ENCODE measurements around the gene CAV2.
A peak's percentile ranks its signal among the peaks of the same experiment; 100 is the strongest.

The CAV2 gene

DNA sequence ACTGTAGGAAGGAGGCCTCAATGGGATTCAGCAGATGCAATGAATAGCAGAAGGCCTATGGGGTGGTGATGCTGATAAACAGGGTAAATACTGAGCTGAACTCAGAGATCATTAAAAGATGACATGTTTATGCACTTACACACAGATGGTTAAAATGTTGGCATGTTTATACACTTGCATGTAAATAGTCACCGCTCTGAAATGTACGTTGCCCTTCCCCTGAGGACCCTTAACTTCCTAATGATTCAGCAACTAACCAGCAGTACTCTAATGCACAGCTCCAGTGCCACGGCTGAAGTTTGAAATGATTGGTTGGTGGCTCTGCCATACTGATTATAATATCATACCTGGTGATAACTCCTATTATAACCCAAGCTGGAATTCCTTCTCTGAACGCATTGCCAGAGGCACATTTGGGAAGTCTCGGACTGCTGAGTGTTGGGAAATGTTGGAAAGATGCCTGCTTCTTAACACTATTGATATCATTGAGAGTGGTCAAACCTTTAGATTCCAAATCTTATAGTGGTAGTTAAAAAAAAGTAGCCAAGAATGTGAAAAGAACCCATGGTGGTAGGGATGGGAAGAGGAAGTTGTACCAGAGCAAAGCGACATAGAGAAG, 21.6 kb downstream of the CAV2 start:
- Histone ChIP-seq H3K27ac (replicated peaks; ENCODE audit: low read length) (no peak overlapping the region), H2AFZ (ENCODE audit: low read length) (no peak overlapping the region), H3K18ac (ENCODE audit: low read length) (no peak overlapping the region), H2AK5ac (ENCODE audit: low read depth, low read length) (no peak overlapping the region), H3K36me3 (replicated peaks in 1 of 2; ENCODE audit: control insufficient read depth in 2 of 2, insufficient read depth in 2 of 2, low read length in 2 of 2) (no peaks in the 10 kb centered on the region), H2BK5ac (ENCODE audit: low read length) (no peak overlapping the region), H3K9ac (ENCODE audit: low read depth, low read length, poor library complexity) (no peak overlapping the region), H3K4ac (ENCODE audit: low read length) (no peak overlapping the region), H4K8ac (ENCODE audit: low read depth, low read length) (no peak overlapping the region), H3K9me3 (replicated peaks in 1 of 2; ENCODE audit: control insufficient read depth in 2 of 2, insufficient read depth in 1 of 2, low read depth in 1 of 2, low read length in 2 of 2) (no peaks in the 10 kb centered on the region), H3K4me1 (ENCODE audit: control insufficient read depth in 2 of 2, insufficient read depth in 1 of 2, low read depth in 1 of 2, low read length in 2 of 2) (peaks cover 6 to 10% of the 10 kb centered on the region in 2 donors), H3K4me3 (ENCODE audit: low read length in 2 of 2) (no peak overlapping the region), H2BK12ac (ENCODE audit: low read length) (no peak overlapping the region), H2BK15ac (ENCODE audit: low read length) (no peak overlapping the region), H4K91ac (ENCODE audit: low read depth, low read length, poor library complexity) (no peak overlapping the region), H3K23ac (ENCODE audit: low read depth, low read length, poor library complexity) (no peak overlapping the region), H3K79me1 (ENCODE audit: low read depth, low read length) (no peaks in the 10 kb centered on the region), H3K14ac (ENCODE audit: low read length) (no peak overlapping the region), H2BK120ac (ENCODE audit: low read depth, low read length) (no peak overlapping the region), H3K27me3 (ENCODE audit: control insufficient read depth in 3 of 3, insufficient read depth in 3 of 3, low read depth in 1 of 3, low read length in 3 of 3) (peaks cover 7 to 21% (median 13%) of the 10 kb centered on the region in 3 experiments), H3K4me2 (ENCODE audit: insufficient read depth, low read length, poor library complexity, severe bottlenecking) (no peak overlapping the region)
- no CpG with 5 or more reads among the region's 6 CpGs for WGBS, 2 donors (ENCODE audit: extremely low coverage in 2 of 2, insufficient read length in 2 of 2, insufficient replicate concordance in 1 of 2)
- DNase-seq (ENCODE audit: low spot score), result no peak

DNA sequence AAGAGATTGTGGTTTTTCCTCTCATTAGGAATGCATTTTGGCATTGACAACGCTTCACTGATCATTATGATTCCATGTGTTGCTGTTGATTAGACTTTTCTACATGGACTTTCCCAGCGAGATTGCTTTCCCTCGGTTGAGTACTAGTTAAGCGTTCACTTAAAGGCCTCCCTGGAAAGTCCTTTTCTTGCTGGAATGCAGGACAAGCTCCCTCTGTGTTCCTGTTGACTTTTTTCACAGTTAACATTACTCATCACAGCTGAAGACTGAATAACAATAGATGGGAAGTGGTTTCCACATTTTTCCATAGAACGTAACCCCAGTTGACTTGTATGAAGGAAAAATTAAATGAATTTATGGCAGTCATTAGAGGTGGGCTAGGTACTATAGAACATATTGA, 22.7 kb downstream of the CAV2 start:
- Histone ChIP-seq H3K4me3 (ENCODE audit: low read length in 2 of 2) (no peak overlapping the region), H2AFZ (ENCODE audit: low read length) (no peak overlapping the region)
- DNase-seq (ENCODE audit: low spot score), result no peak

DNA sequence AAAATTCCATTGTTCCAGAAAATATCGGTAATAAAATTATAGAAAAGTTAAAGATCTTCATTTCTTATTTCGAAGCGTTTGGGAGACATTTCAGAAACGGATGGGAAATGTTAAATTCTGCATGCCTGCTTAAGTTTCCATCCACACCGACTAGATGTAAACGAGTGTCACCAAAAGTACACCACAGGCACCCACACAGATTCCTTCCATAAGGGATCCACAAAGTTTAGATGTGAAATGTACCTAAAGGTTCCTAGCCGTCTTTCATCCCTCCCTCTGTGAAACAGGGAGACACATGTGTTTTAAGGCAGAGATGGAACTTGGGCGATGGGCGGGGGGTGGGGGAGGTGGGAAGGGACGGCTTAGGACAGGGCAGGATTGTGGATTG, 24.7 kb downstream of the CAV2 start:
- Histone ChIP-seq H2AK5ac (ENCODE audit: low read depth, low read length) (no peak overlapping the region), H3K18ac (ENCODE audit: low read length) (peak overlapping the region; percentile 1), H3K27ac (replicated peaks; ENCODE audit: low read length) (no peak overlapping the region), H2BK5ac (ENCODE audit: low read length) (no peak overlapping the region), H2AFZ (ENCODE audit: low read length) (peak overlapping the region; percentile 92), H2BK15ac (ENCODE audit: low read length) (no peak overlapping the region), H3K27me3 (ENCODE audit: control insufficient read depth in 3 of 3, insufficient read depth in 3 of 3, low read depth in 1 of 3, low read length in 3 of 3) (peaks cover 12 to 36% (median 27%) of the 10 kb centered on the region in 3 experiments), H3K9ac (ENCODE audit: low read depth, low read length, poor library complexity) (peak overlapping the region; percentile 30), H2BK12ac (ENCODE audit: low read length) (no peak overlapping the region), H4K91ac (ENCODE audit: low read depth, low read length, poor library complexity) (no peak overlapping the region), H3K79me1 (ENCODE audit: low read depth, low read length) (no peaks in the 10 kb centered on the region), H3K4me2 (ENCODE audit: insufficient read depth, low read length, poor library complexity, severe bottlenecking) (peak overlapping the region; percentile 96), H3K36me3 (replicated peaks in 1 of 2; ENCODE audit: control insufficient read depth in 2 of 2, insufficient read depth in 2 of 2, low read length in 2 of 2) (no peaks in the 10 kb centered on the region), H2BK120ac (ENCODE audit: low read depth, low read length) (no peak overlapping the region), H3K4me1 (ENCODE audit: control insufficient read depth in 2 of 2, insufficient read depth in 1 of 2, low read depth in 1 of 2, low read length in 2 of 2) (peaks cover 11 to 15% of the 10 kb centered on the region in 2 donors), H3K23ac (ENCODE audit: low read depth, low read length, poor library complexity) (no peak overlapping the region), H3K4ac (ENCODE audit: low read length) (no peak overlapping the region), H3K9me3 (replicated peaks in 1 of 2; ENCODE audit: control insufficient read depth in 2 of 2, insufficient read depth in 1 of 2, low read depth in 1 of 2, low read length in 2 of 2) (no peaks in the 10 kb centered on the region), H4K8ac (ENCODE audit: low read depth, low read length) (no peak overlapping the region), H3K4me3 (ENCODE audit: low read length in 2 of 2) (peak overlapping the region in 1 of 2 donors; percentile 74), H3K14ac (ENCODE audit: low read length) (no peak overlapping the region)
- WGBS, 2 donors (ENCODE audit: extremely low coverage in 2 of 2, insufficient read length in 2 of 2, insufficient replicate concordance in 1 of 2), result no CpG with 5 or more reads among the region's 10 CpGs
- no peak for DNase-seq (ENCODE audit: low spot score)

More for the DNA sequence above, 22.7 kb downstream of the CAV2 start:
- Histone ChIP-seq H3K27me3 (ENCODE audit: control insufficient read depth in 3 of 3, insufficient read depth in 3 of 3, low read depth in 1 of 3, low read length in 3 of 3) (peaks cover 12 to 31% (median 24%) of the 10 kb centered on the region in 3 experiments), H3K4ac (ENCODE audit: low read length) (no peak overlapping the region), H3K27ac (replicated peaks; ENCODE audit: low read length) (no peak overlapping the region), H3K14ac (ENCODE audit: low read length) (no peak overlapping the region), H2AK5ac (ENCODE audit: low read depth, low read length) (no peak overlapping the region), H4K91ac (ENCODE audit: low read depth, low read length, poor library complexity) (no peak overlapping the region), H3K9me3 (replicated peaks in 1 of 2; ENCODE audit: control insufficient read depth in 2 of 2, insufficient read depth in 1 of 2, low read depth in 1 of 2, low read length in 2 of 2) (no peaks in the 10 kb centered on the region), H3K18ac (ENCODE audit: low read length) (no peak overlapping the region), H3K9ac (ENCODE audit: low read depth, low read length, poor library complexity) (no peak overlapping the region), H2BK120ac (ENCODE audit: low read depth, low read length) (no peak overlapping the region), H3K23ac (ENCODE audit: low read depth, low read length, poor library complexity) (no peak overlapping the region), H2BK12ac (ENCODE audit: low read length) (no peak overlapping the region), H3K4me1 (ENCODE audit: control insufficient read depth in 2 of 2, insufficient read depth in 1 of 2, low read depth in 1 of 2, low read length in 2 of 2) (peaks cover 11 to 15% of the 10 kb centered on the region in 2 donors), H3K36me3 (replicated peaks in 1 of 2; ENCODE audit: control insufficient read depth in 2 of 2, insufficient read depth in 2 of 2, low read length in 2 of 2) (no peaks in the 10 kb centered on the region), H2BK5ac (ENCODE audit: low read length) (no peak overlapping the region), H4K8ac (ENCODE audit: low read depth, low read length) (no peak overlapping the region), H3K4me2 (ENCODE audit: insufficient read depth, low read length, poor library complexity, severe bottlenecking) (no peak overlapping the region), H3K79me1 (ENCODE audit: low read depth, low read length) (no peaks in the 10 kb centered on the region), H2BK15ac (ENCODE audit: low read length) (no peak overlapping the region)
- no CpG with 5 or more reads among the region's 5 CpGs for WGBS, 2 donors (ENCODE audit: extremely low coverage in 2 of 2, insufficient read length in 2 of 2, insufficient replicate concordance in 1 of 2)

DNA sequence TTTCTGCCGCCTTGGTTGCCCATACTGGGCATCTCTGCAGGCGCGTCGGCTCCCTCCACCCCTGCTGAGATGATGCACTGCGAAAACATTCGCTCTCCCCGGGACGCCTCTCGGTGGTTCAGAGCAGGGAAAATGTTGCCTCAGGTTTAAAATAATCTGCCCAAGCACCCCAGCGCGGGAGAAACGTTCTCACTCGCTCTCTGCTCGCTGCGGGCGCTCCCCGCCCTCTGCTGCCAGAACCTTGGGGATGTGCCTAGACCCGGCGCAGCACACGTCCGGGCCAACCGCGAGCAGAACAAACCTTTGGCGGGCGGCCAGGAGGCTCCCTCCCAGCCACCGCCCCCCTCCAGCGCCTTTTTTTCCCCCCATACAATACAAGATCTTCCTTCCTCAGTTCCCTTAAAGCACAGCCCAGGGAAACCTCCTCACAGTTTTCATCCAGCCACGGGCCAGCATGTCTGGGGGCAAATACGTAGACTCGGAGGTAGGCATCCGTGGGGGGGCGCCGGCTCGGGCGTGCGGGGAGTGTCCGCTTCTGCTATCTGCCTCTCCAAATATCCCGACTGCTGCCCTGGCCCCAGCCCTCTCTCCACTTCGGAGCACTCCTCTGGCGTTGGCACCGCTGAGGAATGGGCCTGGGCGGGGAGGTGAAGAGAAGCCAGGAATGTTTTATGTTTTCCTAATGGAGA, 25.2 kb downstream of the CAV2 start, which contains the start of gene CAV1:
TSS of gene CAV1 (plus strand) at position 428 of the 689 bp plus-strand sequence. CDS start at position 455, 27 bp downstream.
- peak within 1 kb of the TSS; percentile 43 for H2BK15ac ChIP-seq (ENCODE audit: low read length)
- H3K23ac ChIP-seq (ENCODE audit: low read depth, low read length, poor library complexity), result peak within 1 kb of the TSS; percentile 96
- H3K27ac ChIP-seq (replicated peaks; ENCODE audit: low read length), result no peak within 1 kb of the TSS
- H4K91ac ChIP-seq (ENCODE audit: low read depth, low read length, poor library complexity), result no peak within 1 kb of the TSS
- peak within 1 kb of the TSS; percentile 92 for H3K18ac ChIP-seq (ENCODE audit: low read length)
- H2BK120ac ChIP-seq (ENCODE audit: low read depth, low read length), result peak within 1 kb of the TSS; percentile 95
- DNase-seq (ENCODE audit: low spot score), result no peak
- peak within 1 kb of the TSS; percentile 92 for H2AFZ ChIP-seq (ENCODE audit: low read length)
- H3K4me3 ChIP-seq (ENCODE audit: low read length in 2 of 2), result peak within 1 kb of the TSS; percentile 49 to 74
- H3K4me2 ChIP-seq (ENCODE audit: insufficient read depth, low read length, poor library complexity, severe bottlenecking), result peak within 1 kb of the TSS; percentile 96
- peak within 1 kb of the TSS; percentile 26 for H4K8ac ChIP-seq (ENCODE audit: low read depth, low read length)
- no peak within 1 kb of the TSS for H3K14ac ChIP-seq (ENCODE audit: low read length)
- no CpG with 5 or more reads among the region's 42 CpGs for WGBS, 2 donors (ENCODE audit: extremely low coverage in 2 of 2, insufficient read length in 2 of 2, insufficient replicate concordance in 1 of 2)
- peak within 1 kb of the TSS; percentile 85 for H3K9ac ChIP-seq (ENCODE audit: low read depth, low read length, poor library complexity)
- H2BK12ac ChIP-seq (ENCODE audit: low read length), result no peak within 1 kb of the TSS
- peaks cover 12 to 36% (median 27%) of the 10 kb centered on the region in 3 experiments for H3K27me3 ChIP-seq (ENCODE audit: control insufficient read depth in 3 of 3, insufficient read depth in 3 of 3, low read depth in 1 of 3, low read length in 3 of 3)
- H2BK5ac ChIP-seq (ENCODE audit: low read length), result no peak within 1 kb of the TSS
- H3K4me1 ChIP-seq (ENCODE audit: control insufficient read depth in 2 of 2, insufficient read depth in 1 of 2, low read depth in 1 of 2, low read length in 2 of 2), result peaks cover 11 to 15% of the 10 kb centered on the region in 2 donors
- no peaks in the 10 kb centered on the region for H3K36me3 ChIP-seq (replicated peaks in 1 of 2; ENCODE audit: control insufficient read depth in 2 of 2, insufficient read depth in 2 of 2, low read length in 2 of 2)
- H3K79me1 ChIP-seq (ENCODE audit: low read depth, low read length), result no peaks in the 10 kb centered on the region
- H3K4ac ChIP-seq (ENCODE audit: low read length), result no peak within 1 kb of the TSS
- H3K9me3 ChIP-seq (replicated peaks in 1 of 2; ENCODE audit: control insufficient read depth in 2 of 2, insufficient read depth in 1 of 2, low read depth in 1 of 2, low read length in 2 of 2), result no peaks in the 10 kb centered on the region
- peak within 1 kb of the TSS; percentile 42 for H2AK5ac ChIP-seq (ENCODE audit: low read depth, low read length)

Measured in neuronal stem cell (in vitro differentiated cells).